Endodermal cell (in vitro differentiated cells): Measurements from ENCODE around the gene USB1. TPM values are rescaled to one million over a fixed set of nuclear protein-coding genes. Genes with fewer than 3 reads are reported as not detected.

Source experiments
- DNase-seq: peaks from one replicate; pipeline ENCODE4 v3.0.0-alpha.2; 2017
- H3K27ac ChIP-seq: 2 replicates; pipeline ENCODE4 v1.5.1; 2013; ENCODE audit warnings: mild to moderate bottlenecking, low read depth, low read length, moderate library complexity
- H3K27me3 ChIP-seq: 2 replicates; pipeline ENCODE4 v1.6.1; 2013; ENCODE audit warnings: mild to moderate bottlenecking, low read length, moderate library complexity; ENCODE audit not compliant: insufficient read depth, control insufficient read depth, poor library complexity, severe bottlenecking
- H3K36me3 ChIP-seq: 2 replicates; pipeline ENCODE4 v1.7.0; 2013; ENCODE audit warnings: mild to moderate bottlenecking, low read length, moderate library complexity; ENCODE audit not compliant: control insufficient read depth, insufficient read depth
- H3K4me1 ChIP-seq: one replicate; pipeline ENCODE4 v1.7.0; 2013; ENCODE audit warnings: low read length; ENCODE audit not compliant: control insufficient read depth, insufficient read depth
- H3K4me3 ChIP-seq: 2 replicates; pipeline ENCODE4 v1.5.1; 2013; ENCODE audit warnings: mild to moderate bottlenecking, low read length, moderate library complexity
- H3K9ac ChIP-seq: 2 replicates; pipeline ENCODE4 v1.6.1; 2013; ENCODE audit warnings: mild to moderate bottlenecking, low read length, moderate library complexity; ENCODE audit not compliant: poor library complexity, severe bottlenecking; ENCODE audit errors: extremely low read depth
- H3K9me3 ChIP-seq: 2 replicates; pipeline ENCODE4 v1.6.1; 2013; ENCODE audit warnings: mild to moderate bottlenecking, low read length, moderate library complexity; ENCODE audit not compliant: control insufficient read depth
- H3K27ac Mint-ChIP-seq: 2 replicates; pipeline ENCODE4 v1.8.0; 2020; ENCODE audit warnings: mixed read lengths
- H3K27me3 Mint-ChIP-seq: 2 replicates; pipeline ENCODE4 v1.8.0; 2021; ENCODE audit warnings: mild to moderate bottlenecking, mixed read lengths; ENCODE audit not compliant: insufficient read depth
- H3K36me3 Mint-ChIP-seq: 2 replicates; pipeline ENCODE4 v1.8.0; 2020; ENCODE audit warnings: low read depth, mixed read lengths
- H3K4me1 Mint-ChIP-seq: 2 replicates; pipeline ENCODE4 v1.8.0; 2020; ENCODE audit warnings: mixed read lengths
- H3K4me3 Mint-ChIP-seq: 2 replicates; pipeline ENCODE4 v1.8.0; 2020; ENCODE audit warnings: mild to moderate bottlenecking, moderate library complexity, mixed read lengths
- H3K9me3 Mint-ChIP-seq: 2 replicates; pipeline ENCODE4 v1.8.0; 2020; ENCODE audit warnings: mild to moderate bottlenecking, mixed read lengths
- WGBS, 2 experiments: methylation state at CpG; one replicate each; pipeline versions ENCODE4 v1.1.5 to v1.1.7; 2013; ENCODE audit warnings: missing lambda C conversion rate in 2 of 2, mixed read lengths in 1 of 2; ENCODE audit not compliant: insufficient coverage in 1 of 2, insufficient read length in 1 of 2; 5-methylcytosine and 5-hydroxymethylcytosine counted together
- total RNA-seq, 2 donors: library from RNA; stranded (reverse); fragmentation: NEBNext Ultra II Directional in 1 of 2; extraction: Animal tissue kit (Norgen Biotek cat#: 25700) in 1 of 2; gene quantifications; 2 replicates in 1 of 2; 3 replicates in 1 of 2; pipeline ENCODE4 v1.2.1, GENCODE V29; 2021
- TF ChIP-seq, protein P1 (sequence below): fragments of 200-600 bp; sonication (generic); conservative IDR thresholded peaks from 2 replicates; pipeline ENCODE4 v1.5.0; 2021; ENCODE audit warnings: antibody characterized with exemption, mild to moderate bottlenecking

Gene USB1
- total RNA-seq, 2 donors from 2014 or later, result 139 to 163 TPM

DNA sequence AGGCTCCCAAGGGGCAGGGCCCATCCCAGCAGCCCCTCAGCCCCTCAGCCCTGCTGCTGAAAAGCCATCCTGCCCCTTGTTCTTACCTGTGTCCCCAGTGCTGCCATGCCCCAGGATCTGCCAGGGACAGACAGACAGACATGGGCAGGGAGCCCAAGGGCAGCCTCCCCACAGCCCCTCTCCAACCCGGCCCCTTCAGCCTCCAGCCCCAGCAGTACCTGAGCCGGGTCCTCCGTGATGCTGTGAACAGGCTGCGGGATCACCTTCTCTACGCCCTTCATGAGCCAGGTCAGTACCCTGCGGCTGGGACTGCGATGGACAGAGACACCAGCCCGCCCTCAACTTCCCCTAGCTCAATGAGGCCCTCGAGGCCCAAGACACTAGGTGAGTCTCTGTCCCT, 38.5 kb upstream of the USB1 start:
- Histone ChIP-seq H3K4me3 (no peak overlapping the region), H3K4me1 (peaks cover 6% of the 10 kb centered on the region), H3K9ac (no peak overlapping the region), H3K27me3 (no peaks in the 10 kb centered on the region), H3K27ac (no peak overlapping the region), H3K36me3 (no peaks in the 10 kb centered on the region), H3K9me3 (no peaks in the 10 kb centered on the region)
- TF ChIP-seq, protein P1, sequence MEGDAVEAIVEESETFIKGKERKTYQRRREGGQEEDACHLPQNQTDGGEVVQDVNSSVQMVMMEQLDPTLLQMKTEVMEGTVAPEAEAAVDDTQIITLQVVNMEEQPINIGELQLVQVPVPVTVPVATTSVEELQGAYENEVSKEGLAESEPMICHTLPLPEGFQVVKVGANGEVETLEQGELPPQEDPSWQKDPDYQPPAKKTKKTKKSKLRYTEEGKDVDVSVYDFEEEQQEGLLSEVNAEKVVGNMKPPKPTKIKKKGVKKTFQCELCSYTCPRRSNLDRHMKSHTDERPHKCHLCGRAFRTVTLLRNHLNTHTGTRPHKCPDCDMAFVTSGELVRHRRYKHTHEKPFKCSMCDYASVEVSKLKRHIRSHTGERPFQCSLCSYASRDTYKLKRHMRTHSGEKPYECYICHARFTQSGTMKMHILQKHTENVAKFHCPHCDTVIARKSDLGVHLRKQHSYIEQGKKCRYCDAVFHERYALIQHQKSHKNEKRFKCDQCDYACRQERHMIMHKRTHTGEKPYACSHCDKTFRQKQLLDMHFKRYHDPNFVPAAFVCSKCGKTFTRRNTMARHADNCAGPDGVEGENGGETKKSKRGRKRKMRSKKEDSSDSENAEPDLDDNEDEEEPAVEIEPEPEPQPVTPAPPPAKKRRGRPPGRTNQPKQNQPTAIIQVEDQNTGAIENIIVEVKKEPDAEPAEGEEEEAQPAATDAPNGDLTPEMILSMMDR, result no peak
- no peaks in the 10 kb centered on the region for H3K9me3 Mint-ChIP-seq
- DNase-seq, result peak; percentile 44
- H3K27me3 Mint-ChIP-seq, result no peaks in the 10 kb centered on the region
- peaks cover 15% of the 10 kb centered on the region for H3K4me1 Mint-ChIP-seq
- H3K36me3 Mint-ChIP-seq, result no peaks in the 10 kb centered on the region
- 79 to 93% methylated on average over 3 to 9 of the region's 9 CpGs for WGBS, 2 experiments
- H3K4me3 Mint-ChIP-seq, result no peak overlapping the region
- no peak overlapping the region for H3K27ac Mint-ChIP-seq

DNA sequence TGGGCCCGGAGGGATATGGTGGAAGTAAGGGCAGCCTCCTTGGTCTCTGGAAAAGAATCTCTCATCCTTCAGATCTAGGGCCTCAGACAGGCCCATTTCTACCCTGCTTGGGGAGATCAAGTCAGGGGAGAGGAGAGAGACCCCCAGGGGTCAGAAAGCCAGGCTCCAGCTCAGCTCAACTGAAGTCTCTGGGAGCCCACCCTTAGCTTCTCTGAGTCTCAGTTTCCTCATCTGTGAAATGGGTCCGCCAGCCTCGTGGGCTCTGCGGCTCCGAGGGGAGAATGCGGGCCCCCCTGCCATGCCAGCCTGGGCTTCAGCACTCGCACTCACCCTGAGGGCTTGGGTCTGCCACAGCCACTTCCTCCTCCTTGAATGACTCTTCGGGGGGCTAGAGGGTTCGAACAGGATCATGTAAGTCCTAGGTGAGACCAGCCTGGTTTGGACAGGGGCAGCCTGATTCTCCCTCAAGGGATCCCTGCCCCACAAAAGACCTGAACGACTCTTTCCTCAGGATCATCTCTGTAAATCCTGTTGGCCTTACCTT, 37.0 kb upstream of the USB1 start:
- H3K27me3 Mint-ChIP-seq, result no peaks in the 10 kb centered on the region
- H3K27me3 ChIP-seq, result no peaks in the 10 kb centered on the region
- no peaks in the 10 kb centered on the region for H3K9me3 ChIP-seq
- 80 to 86% methylated on average over 8 to 10 of the region's 10 CpGs for WGBS, 2 experiments
- H3K36me3 Mint-ChIP-seq, result no peaks in the 10 kb centered on the region
- no peak for DNase-seq
- H3K4me3 Mint-ChIP-seq, result no peak overlapping the region
- H3K36me3 ChIP-seq, result no peaks in the 10 kb centered on the region
- no peak overlapping the region for H3K27ac Mint-ChIP-seq
- H3K4me3 ChIP-seq, result no peak overlapping the region
- TF ChIP-seq, protein P1, result no peak
- no peaks in the 10 kb centered on the region for H3K9me3 Mint-ChIP-seq
- H3K4me1 Mint-ChIP-seq, result peaks cover 4% of the 10 kb centered on the region
- H3K9ac ChIP-seq, result no peak overlapping the region
- no peaks in the 10 kb centered on the region for H3K4me1 ChIP-seq
- no peak overlapping the region for H3K27ac ChIP-seq

DNA sequence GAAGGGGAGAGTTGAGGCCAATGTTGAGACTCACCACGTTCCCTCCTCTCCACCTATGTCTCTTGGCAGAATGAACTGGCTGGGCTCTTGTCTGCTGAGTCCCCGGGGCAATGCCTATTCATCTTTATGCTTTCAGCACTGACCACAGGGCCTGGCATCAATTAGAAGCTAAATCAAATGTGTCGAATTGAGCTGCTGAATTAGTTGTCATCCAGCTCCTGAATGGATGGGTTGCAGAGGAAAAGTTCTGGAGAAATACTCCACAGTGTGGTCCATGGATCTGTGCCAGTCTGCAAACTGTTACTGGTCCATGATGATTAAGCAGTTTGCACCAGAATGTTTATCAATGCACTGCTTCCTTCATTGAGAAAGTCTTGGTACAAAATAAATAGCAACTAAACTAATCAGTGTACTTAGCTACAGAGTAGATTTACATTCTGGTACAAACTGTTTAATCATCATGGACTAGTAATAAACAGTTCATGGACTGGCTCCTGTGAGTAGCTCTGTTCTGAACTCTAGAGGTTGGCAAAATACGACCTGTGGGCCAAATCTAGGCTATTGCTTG, 34.9 kb upstream of the USB1 start:
- TF ChIP-seq, protein P1, result no peak
- Mint-ChIP-seq H3K4me1 (peaks cover 4% of the 10 kb centered on the region), H3K9me3 (no peaks in the 10 kb centered on the region), H3K27ac (no peak overlapping the region), H3K27me3 (no peaks in the 10 kb centered on the region), H3K4me3 (no peak overlapping the region), H3K36me3 (no peaks in the 10 kb centered on the region)
- Histone ChIP-seq H3K4me3 (no peak overlapping the region), H3K36me3 (no peaks in the 10 kb centered on the region), H3K27me3 (no peaks in the 10 kb centered on the region), H3K9me3 (no peaks in the 10 kb centered on the region), H3K9ac (no peak overlapping the region), H3K4me1 (no peaks in the 10 kb centered on the region), H3K27ac (no peak overlapping the region)
- WGBS, 2 experiments, result 85 to 87% methylated on average over 3 to 4 of the region's 4 CpGs
- peak; percentile 19 for DNase-seq
